ENCODE results near the gene KRT72.

Gene KRT72

DNA sequence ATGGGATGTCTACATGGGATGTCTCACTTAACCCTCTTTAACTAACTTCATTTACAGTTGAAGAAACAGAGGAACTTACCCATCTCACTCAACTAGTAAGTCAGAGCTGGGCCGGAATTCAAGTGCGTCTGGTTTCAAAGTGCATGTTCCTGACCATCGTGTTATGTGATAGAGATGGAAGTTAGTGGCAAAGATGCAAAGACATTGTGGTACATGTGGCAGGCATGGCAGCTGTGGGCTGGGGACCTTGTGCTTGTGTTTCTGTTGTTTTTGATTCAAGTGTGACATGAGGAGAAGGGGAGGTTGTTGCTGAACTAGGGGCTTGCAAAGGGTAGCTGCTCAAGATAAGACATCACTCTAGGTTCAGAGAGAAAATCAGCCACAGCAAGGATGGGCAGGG lies 25.3 kb downstream of the KRT72 start:
- no peak for DNase-seq

DNA sequence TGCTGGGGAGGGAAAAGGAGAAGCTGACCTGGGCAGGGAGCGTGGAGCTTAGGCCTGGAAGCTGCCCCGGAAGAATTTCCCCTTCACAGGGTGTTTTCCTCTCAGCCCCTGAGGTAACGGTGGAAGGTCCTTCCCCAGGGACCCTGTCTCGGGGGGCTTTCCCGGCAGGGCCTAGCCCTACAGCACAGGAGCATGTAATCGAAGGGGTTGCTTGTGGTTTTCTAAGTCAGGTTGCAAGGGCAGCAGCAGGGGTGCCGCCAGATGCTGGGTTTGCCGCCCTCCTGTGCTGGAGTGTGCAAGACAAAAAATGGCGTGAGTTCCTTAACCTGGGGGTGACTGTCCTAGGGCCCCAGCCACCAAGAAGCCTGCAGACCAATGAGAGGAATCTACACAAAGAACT lies 26.0 kb downstream of the KRT72 start:
- no peak for DNase-seq

DNA sequence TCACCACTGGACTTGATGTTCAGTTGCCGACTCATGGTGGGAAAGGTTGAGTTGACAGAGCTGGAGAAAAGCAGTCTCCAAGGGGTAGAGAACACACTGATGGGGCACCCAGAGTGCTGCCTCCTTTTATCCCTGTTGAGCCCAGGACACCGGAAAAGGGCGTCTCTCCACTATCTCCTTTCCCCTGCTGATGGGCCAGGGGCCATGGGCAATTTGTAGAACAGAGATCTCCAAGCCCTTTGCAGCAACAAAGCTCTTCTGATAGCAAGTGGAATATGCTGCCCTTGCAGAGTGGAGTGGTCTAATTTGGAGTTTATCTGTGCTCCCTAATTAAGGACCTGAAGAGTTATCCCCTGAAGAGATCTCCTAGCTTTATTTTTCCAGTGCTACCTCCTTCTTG lies 27.5 kb downstream of the KRT72 start, which contains the start of gene KRT74:
TSS of gene KRT74 (minus strand) at position 101 of the 400 bp plus-strand sequence. CDS start at position 35, 66 bp downstream.
- DNase-seq: no peak

DNA sequence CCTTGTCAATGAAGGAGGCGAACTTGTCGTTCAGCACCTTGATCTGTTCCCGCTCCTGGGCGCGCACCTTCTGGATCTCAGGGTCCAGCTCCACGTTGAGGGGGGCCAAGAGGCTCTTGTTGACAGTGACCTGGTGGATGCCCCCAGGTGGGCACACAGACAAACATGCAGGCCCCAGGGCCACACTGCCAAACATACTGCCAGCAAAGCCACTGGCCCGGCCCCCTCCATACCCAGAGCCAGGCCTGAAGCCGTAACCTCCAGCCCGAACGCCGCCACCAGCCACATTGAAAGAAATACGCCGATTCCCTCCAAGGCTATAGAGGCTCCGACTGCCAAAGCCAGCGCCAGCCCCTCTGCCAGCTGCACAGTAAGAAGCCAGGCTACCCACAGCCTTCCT lies 28.0 kb downstream of the KRT72 start:
- no peak for DNase-seq

DNA sequence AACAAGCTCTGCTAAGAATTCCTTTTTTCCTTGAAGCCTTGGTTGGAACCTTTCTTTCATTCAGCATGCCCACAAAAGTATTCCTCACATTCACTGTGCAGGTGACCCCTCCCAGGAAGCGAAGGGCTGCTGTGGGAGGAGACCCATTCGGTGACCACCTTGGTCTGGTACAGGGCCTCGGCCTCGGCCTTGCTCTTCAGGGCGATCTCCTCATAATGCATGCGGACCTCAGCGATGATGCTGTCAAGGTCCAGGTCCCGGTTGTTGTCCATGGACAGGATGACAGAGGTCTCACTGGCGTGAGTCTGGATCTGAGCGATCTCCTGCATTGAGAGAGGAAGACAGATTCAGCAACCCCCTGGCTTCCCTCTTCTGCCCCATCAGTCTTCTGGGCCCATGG lies 30.8 kb downstream of the KRT72 start:
- DNase-seq: no peak

DNA sequence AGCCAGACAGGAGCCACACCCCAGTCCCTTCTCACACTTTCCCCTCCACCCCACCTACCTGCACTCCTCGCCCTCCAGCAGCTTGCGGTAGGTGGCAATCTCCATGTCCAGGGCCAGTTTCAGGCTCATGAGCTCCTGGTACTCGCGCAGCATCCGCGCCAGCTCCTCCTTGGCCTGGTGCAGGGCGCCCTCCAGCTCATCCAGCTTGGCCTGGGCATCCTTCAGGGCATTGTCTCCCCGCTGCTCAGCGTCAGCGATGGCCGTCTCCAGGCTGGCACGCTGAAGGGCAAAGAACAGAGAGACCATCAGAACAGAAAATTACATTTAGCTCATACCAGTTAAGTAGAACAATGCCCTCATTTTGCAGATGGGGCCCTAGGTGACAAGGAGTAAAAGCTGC lies 33.2 kb downstream of the KRT72 start:
- no peak for DNase-seq

DNA sequence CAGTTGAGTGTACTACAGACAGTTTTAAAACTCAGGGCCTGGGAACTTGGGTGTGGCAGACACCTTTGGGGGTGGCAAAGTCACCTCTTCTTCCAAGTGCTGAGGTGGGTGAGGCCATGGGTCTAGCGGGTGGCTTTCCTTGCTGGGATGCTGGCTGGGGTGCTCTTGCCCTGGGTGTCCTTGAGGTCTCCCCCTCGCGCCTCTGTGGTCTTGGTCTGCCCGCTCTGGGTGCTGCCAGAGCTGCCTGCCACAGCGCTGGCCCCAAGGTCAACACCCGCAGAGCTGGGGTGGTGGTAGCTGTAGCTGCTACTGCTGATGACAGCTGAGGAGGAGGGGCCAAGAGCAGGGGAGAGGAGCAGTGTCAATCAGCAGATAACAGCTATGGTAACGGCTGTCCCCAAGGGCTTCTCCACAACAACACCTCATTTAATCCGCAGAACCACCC lies 34.4 kb downstream of the KRT72 start:
- DNase-seq: no peak

DNA sequence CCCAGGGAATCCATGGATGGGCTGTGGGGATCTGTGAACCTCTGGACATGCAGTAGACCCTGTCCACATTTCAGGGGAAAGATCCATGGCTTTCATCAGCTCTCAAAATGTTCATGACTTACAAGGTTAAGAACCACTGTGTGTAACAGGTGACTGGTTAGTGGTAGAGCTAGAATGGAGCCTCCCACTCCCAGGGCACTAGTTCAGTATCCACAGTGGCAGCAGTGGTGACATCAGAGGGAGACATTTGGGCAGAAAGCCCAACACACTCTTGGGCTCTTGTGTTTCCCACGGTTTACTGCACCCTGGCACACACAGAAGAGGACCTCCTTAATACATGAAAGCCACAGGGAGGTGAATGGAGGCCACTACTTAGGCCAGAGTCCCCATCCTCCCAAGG lies 36.7 kb downstream of the KRT72 start:
- DNase-seq: no peak

DNA sequence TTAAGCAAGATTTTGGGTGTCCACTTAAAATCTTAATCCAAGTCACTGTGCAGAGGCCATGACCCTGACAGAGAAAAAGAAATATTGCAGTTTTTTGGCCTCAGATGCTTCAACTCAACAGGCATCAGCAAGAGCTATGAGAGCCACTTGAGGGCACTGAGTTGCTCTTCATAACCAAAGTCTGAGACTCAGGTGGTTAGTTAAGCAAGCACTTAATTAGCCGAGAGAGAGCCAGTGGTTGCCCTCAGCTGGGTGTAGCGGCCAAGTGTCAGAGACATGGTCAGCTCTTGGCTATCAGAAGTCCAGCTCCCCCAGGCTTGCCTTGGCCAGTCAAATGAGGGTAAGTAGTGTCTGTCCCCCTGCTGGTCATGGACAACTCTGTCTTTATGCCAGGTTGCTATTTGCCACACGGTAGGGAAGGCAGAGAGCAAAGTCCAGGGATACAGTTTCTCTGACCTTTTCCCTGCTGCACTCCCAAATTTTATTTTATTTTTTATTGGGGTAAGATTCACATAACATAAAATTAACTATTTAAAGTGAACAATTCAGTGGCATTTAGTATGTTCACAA lies 39.3 kb downstream of the KRT72 start:
- DNase-seq: no peak

DNA sequence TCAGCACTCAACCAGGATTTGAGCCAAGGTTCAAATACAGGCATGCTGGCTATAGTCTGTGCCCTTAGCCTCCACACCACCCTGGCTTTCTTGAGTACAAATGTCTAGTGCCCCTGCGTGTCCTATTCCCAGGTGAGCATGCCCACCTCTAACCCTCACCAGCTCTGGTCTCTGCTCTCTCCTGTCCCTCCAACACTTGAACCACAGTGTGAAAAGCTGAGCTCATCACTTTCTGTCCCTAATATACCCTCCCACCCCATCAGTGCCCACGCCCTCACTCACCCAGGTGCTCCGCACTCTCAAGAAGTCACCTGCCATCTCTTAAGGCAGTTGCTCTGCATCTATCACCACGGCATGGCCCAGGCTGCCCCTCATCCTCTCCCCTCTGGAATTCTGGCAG lies 41.3 kb downstream of the KRT72 start:
- no peak for DNase-seq

DNA sequence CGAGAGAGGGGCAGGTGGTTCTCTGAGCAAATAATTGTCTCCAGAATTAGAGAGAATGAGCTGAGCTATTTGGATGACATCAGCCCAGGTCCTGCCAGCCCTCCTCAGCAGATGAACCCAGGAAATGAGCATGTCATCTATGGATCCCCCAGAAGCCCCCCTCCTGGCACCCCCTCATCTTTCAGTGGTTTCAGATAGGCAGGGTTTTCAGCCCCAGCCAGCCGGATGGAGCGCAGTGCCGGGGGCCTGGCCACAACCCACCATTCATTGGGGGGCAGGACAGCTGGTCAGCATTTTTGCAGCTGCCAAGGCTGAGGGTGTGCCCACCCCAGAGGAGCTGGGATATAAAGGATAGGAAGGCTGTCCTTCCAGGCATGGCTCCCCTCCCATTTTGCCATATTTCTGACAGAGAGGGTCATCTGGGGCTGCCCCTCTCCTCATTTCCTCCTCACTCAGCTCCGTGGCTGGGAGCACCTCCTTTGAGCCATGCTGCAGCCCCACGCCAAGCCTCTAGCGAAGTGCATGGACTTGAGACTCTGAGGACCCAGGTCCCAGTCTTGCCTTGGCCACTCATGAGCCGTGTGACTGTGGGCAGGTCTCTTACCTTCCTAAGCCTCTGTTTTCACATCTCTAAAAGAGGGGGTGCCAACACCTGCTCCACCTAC lies 42.4 kb downstream of the KRT72 start:
- DNase-seq: no peak

DNA sequence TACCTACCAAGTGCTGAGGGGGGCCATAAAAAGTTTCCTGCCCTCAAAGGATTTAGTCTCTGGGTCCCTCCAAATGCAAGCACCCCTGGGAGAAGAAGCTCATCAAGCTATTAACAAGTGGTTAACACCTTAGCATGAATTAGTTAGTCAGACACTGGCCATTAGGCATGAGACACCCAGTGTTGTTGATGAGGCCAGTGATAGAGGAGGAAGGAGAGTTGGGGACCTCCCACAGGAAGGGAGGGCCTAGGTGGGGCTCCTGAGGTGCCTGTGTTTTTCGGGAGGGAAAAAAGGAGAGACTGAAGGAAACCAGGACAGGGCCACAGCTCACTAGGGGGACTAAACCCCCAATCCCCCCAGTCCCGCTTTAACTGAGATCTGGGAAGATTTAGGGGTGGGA lies 43.8 kb downstream of the KRT72 start:
- DNase-seq: no peak

DNA sequence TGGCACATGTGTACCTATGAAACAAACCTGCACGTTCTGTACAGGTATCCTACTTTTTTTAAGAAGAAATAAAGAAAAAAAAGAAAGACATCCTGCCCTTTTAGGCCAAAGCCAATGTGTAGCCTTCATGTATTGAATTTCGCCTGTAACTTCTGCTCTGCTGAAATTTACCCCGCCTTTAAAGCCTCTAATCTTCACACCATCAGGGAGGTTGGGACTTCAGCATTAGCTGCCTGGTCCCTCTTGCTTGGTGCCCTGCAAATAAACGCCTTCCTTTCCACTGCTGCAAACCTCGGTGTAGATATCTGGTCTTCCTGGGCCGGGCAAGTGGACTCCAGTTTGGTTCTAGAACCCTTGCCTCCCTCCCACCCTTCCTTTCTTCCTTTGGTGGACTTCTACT lies 45.7 kb downstream of the KRT72 start:
- no peak for DNase-seq

DNA sequence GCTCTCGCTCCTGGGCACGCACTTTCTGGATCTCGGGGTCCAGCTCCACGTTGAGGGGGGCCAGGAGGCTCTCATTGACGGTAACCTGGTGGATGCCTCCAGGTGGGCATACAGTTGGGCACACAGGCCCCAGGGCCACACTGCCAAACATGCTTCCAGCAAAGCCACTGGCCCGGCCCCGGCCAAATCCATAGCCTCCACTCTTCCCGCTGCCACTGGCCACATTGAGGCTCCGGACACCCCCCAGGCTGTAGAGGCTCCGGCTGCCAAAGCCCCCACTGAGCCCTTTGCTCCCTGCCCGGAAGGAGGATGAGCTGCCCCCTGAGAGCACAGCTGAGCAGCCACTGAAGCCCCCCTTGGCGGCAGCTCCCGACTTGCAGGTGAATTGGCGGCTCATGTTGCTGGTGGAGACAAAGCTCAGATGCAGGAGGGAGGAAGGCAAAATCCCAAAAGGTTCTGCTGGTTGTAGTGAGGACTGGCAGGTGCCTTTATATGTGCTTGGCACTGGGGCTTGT lies 48.5 kb downstream of the KRT72 start, which contains the start of gene KRT71:
TSS of gene KRT71 (minus strand) at position 465 of the 515 bp plus-strand sequence. CDS start at position 397, 68 bp downstream.
- DNase-seq: no peak

DNA sequence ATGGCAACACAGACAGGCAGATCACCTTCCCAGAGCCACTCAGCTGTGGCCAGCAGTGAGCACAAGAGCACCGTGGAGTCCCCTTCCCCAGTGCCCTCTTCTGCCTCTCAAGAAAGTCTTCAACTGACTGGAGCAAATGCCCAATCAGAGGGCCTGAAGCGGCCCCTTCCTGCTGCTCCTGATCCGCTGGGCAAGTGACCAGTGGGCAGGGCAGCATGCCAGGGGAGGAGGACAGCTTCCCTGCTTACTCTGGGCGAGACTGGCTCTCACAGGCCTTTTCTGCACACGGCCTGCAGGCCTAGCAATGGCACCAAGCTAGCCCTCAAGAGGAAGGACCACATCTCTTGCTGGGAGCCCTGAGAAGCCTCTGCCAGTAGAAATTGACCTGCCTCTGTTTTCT lies 49.2 kb downstream of the KRT72 start:
- DNase-seq: no peak

DNA sequence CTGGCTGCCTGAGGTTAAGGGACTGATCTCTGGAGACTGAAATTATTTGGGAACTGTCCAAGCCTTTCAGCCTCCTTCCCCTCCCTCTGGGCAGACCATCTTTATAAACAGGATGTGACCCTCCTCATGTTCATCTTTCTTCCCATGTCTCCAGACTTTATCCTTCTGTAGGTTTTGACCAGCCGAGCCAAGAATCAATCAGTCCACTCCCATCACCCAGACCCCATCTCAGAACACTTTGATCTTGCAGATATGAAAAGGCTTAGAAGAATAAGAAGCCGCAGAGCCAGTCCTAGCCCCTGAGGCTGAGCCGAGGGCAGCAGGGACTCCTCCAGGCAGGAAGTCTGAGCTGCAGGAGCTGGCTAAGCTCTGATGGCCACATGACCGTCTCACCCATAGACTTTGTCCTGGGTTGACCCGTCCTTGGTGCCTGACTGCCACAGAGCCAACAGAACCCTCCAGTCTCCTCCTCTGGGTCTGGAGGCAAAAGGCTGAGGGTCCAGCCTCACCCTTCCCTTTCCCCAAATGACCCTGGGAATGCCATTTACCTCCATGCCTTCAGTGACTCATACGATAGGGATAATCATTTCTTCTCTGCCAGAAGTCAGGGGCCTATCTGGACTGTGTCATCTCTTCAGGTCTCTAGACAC lies 49.9 kb downstream of the KRT72 start:
- DNase-seq: no peak

DNA sequence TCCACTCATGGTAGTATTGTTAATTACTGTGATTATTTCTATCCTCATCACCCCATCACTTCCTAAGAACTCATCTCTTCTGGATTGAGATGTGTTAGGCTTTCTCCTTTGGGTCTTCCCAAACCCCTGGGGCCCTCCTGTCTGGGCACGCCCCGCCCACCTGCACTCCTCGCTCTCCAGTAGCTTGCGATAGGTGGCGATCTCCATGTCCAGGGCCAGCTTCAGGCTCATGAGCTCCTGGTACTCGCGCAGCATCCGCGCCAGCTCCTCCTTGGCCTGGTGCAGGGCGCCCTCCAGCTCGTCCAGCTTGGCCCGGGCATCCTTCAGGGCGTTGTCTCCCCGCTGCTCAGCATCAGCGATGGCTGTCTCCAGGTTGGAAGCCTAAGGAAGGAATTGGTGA lies 55.1 kb downstream of the KRT72 start:
- no peak for DNase-seq

DNA sequence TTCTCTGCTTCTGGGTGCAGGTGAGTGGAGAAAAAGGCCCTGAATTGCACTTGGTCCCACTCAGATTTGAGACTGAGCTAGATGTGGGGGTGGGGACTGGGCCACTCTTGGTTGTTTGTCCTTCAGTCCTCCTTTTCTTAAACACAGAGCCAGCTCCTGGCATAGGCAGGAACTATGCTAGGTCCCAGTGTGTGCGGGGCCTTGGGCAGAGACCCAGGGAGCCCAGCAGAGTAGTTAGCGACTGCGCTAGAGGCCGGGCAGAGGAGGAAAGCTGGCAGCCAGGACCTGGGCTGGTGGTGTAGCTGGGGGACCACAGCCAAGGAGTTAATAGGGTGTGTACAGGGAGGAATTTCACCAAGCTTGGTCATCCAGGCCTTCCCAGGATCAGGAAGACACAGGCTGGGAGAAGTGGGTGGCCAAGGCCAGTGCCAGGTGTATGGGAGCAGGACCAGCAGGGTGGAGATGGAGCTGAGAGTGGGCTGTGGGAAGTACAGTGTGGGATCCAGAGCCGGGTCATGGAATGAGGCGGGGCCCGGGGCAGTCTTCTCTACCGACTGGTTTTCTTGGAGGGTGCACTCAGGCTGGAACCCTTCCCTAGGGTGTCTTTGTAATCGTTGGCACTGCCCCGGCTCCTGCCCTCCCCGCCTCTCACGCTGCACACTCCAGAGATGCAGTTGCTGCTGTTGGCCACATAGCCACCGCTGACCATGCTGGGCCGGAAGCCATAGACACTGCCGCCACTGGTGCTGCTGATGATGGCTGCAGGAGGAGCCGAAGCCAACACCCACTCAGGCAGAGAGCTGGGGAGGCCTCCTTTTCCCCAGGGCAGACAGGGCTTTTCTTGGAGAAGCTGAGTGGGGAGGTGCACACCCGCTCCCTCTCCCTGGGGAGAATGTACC lies 57.0 kb downstream of the KRT72 start:
- no peak for DNase-seq

DNA sequence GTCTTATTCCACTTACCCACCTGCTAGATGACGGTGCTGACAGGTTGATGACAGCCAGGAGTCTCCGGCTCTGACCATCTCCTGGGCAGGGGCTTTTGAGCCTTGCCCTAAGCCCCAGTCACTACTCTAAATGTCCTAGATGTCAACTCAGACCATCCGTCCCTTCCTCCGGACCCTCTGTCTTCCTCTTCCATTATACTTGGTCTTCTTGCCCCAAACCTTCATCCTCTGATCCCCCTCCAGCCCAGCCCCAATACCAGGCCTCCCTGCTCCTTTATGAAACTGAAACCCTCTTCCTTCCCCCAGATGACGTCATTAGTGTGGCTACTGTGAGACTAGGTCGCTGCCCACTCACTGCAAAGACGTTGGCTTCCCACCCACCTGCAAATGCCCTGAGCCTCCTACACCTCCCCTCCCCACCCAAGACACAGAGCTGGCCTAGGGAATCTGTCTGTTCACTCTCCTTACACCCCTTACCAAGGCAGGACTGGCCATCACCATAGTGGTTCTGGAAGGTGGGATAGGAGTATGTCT lies 58.4 kb downstream of the KRT72 start:
- DNase-seq: no peak

DNA sequence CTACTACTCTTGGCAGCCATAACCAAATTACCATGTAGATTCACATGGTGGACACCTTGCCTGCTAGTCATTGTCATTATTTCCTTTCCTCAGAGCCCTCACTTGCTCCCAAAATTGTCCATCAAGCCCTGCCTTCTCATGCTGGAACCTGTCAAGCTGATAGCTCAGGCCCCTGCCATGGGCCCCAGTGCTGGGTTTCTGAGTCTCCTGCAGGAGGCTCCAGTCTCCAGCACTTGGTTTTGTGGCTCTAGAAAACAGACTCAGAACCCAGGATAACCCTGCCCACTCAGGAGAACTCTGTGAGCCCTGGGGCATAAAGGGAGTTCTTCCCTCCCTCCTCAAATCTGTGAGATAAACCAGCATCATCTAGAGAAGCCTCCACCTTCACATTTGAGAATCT lies 59.1 kb downstream of the KRT72 start:
- no peak for DNase-seq

DNA sequence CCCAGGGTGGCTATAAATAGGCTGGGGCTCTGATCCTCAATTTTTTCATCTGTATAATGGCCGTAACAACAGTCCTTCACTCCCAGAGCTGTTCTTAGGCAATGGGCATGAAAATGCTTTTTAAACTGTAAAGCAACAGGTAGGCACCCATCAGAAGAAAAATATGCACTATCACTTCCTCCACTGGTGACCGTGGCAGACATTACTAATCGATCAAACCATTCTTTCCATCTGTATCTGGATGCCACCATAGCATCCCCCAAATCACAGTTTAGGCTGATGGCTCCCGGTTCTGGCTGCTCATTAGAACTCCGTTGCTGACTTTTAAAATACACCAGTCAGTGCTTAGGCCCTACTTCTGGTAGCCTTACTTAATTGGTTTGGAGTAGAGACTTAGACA lies 59.6 kb downstream of the KRT72 start:
- no peak for DNase-seq

DNA sequence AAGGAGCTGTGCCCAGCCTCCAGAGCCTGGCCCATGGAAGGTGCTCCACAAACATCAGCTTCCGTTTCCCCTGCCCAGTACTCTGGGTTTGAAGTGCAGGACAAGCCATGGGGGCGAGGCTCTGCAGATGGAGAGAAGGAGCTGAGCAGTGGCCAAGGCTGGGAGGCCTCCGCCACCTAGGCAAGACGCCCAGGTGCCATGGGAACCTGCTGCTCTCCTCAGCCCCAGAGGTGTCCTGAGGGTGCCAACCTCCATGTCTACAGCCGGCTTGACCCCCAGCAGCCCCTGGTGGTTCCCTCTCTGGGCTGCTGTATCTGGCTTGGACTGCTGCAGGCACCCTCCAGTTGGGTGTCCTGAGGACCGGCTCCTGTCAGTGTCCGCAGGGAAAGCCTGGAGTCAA lies 60.7 kb downstream of the KRT72 start:
- DNase-seq: no peak

DNA sequence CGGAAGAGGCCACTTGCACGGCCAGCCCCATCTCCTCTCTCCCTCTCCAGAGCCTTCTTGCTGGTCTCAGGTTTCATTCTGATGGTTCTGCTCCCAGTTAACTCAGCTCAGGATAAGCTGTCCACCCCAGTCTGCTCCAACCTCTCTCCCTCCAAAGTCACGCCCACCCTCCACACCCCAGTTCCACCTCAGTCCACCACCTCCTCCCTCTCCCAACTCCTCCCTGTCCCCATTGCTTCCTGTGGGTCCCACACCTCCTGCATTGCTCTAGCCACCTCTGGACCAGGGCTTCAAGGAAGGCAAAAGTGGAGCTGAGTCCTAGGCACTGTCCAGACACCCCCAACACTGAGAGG lies 61.5 kb downstream of the KRT72 start:
- DNase-seq: no peak

Measured in fibroblast of skin of right quadriceps (primary cell).